ENCODE measurements around the gene DFFB. TPM values are rescaled to one million over a fixed set of nuclear protein-coding genes. Genes with fewer than 3 reads are reported as not detected.
A peak's percentile ranks its signal among the peaks of the same experiment; 100 is the strongest.
"Not testable (repeated sequence)": the region's sequence is repeated elsewhere in the genome, so short reads cannot be mapped to it uniquely, and the experiment has no call there.

Gene DFFB
- total RNA-seq, 2 experiments from 2014 or later: 9.0 to 9.5 TPM

DNA sequence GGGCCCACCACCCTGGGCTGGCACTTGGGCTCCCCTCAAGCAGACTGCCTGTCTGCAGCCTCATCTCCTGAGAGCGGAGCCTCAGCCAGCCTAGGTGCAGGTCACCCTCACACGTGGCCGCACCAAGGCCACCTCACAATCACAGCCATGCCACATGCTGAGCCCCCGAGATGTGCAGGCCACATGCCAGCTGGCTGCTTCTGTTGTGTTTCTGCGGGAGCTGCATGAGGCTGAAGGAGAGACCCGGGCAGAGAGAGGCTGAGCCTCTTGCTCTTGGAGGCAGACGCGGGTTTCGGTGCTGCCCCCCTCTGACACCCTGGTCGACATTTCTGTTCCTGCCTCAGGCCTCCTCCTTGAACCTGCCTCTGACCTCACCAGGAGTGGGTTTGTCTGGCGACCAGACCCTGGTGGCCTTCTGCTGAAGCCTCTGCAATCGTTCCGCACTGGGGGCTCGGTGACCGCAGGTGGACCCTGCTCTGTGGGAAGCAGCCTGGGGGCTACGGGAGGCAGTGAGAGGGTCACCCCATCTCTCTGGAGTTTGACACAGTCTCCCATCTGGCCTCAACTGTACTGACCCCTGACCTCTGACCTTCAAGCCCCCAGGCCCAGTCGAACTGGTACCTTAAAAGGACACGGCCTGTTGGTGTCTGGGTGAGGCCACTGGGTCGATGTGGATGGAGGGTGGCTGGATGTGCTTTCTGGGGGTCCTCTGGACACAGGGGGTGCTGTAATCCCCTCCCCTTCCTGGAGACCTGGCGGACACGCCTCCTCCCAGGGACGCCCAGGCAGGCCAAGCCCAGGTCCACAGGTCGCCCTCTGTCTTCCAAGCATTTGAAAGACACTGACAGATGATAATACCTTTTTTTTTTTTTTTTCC, 55.8 kb downstream of the DFFB start:
- Mint-ChIP-seq H3K4me1 (no peaks in the 10 kb centered on the region), H3K4me3 (no peak overlapping the region), H3K36me3 (ENCODE audit: low read depth) (no peaks in the 10 kb centered on the region), H3K27me3 (no peaks in the 10 kb centered on the region), H3K27ac (no peak overlapping the region), H3K9me3 (no peaks in the 10 kb centered on the region)
- CTCF ChIA-PET: interaction anchor here (0.7 to 2.0 kb wide), 2 partner anchors 10 to 14 kb away, joined by 3 to 5 read pairs; no protein-coding TSS in a partner anchor
- POLR2A ChIA-PET: no interaction called here
- no peak for DNase-seq

- no peaks in the 10 kb centered on the region for H3K9me3 Mint-ChIP-seq
- H3K36me3 Mint-ChIP-seq (ENCODE audit: low read depth): no peaks in the 10 kb centered on the region
- CTCF ChIA-PET: no interaction called here
- H3K27ac Mint-ChIP-seq: no peak overlapping the region
- POLR2A ChIA-PET: no interaction called here
- no peaks in the 10 kb centered on the region for H3K4me1 Mint-ChIP-seq
- DNase-seq: no peak
- H3K4me3 Mint-ChIP-seq: no peak overlapping the region
- no peaks in the 10 kb centered on the region for H3K27me3 Mint-ChIP-seq
Measured at GRCh38 chr1:3914331-3914851, 57.1 kb downstream of the DFFB start.

DNA sequence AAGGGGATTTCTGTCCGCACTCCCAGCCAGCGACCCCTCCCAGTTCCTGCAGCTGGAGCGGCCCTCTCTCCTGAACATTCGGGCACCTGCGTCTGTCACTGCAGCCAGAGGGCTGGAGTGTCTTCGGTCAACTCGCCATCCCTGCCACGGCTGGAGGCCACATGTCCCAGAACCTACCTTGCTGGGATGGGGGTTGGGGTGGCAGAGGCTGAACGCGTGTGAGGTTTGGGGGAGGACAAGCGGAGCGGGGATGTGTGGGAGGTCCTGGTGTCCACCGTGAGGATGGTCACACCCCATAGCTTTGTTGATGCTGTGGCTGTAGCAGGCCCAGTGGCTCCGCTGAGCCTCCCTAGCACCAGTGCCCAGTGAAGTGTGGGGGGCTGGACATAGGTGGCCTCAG, 57.6 kb downstream of the DFFB start:
- no peaks in the 10 kb centered on the region for H3K27me3 Mint-ChIP-seq
- no peak overlapping the region for H3K4me3 Mint-ChIP-seq
- no peaks in the 10 kb centered on the region for H3K36me3 Mint-ChIP-seq (ENCODE audit: low read depth)
- POLR2A ChIA-PET: no interaction called here
- H3K9me3 Mint-ChIP-seq: no peaks in the 10 kb centered on the region
- no peak for DNase-seq
- H3K4me1 Mint-ChIP-seq: no peaks in the 10 kb centered on the region
- CTCF ChIA-PET: no interaction called here
- H3K27ac Mint-ChIP-seq: no peak overlapping the region

DNA sequence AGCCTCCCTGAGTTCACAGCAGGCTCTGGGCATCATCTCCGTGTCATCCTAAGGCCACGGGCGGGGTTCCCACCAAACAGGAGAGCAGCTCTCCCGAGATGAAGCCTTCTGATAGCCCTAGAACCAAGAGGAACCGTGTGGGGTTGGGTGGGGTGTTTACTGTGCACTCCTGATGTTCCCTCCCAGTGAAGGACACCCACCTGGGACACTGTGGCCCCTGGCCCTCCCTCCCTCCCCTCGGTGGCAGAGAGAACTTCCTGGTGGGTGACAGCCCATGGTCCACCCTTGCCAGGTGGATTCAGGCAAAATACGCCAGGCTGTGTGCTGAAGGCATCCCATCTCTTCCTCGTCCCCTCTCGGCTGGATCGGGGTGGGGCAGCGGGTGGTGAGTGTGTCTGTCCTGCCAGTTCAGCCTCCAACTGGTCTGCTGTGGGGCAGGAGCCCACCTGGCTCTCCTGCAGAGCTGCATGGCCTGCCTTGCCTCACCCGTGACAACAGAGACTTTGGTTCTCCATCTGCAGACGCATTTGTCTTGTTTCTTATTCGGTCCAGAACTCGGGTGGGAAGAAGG, 58.4 kb downstream of the DFFB start:
- Mint-ChIP-seq H3K36me3 (ENCODE audit: low read depth) (no peaks in the 10 kb centered on the region), H3K27me3 (no peaks in the 10 kb centered on the region), H3K4me3 (no peak overlapping the region), H3K4me1 (no peaks in the 10 kb centered on the region), H3K9me3 (no peaks in the 10 kb centered on the region), H3K27ac (no peak overlapping the region)
- ChIA-PET CTCF (no interaction called here), POLR2A (no interaction called here)
- no peak for DNase-seq

DNA sequence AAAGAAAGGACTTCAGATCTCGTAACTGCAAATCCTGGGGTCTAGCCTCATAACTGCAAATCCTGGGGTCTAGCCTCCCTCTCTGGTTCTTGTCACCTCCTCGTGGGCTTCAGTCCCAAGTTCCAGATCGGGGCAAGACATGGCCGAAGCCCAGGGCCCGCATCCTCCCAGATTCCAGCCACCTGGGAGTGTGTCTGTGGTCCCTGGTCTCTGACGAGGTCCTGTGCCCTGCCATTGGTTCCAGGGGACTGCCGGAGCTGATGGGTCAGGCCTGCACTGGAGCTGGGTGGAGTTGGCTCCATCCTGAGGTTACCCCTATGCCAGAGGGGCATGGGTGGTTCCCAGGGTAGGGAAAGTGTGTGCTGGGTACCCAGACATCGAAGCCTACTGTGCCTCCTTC, 60.5 kb downstream of the DFFB start:
- no peak overlapping the region for H3K4me3 Mint-ChIP-seq
- DNase-seq: no peak
- POLR2A ChIA-PET: no interaction called here
- peaks cover 10% of the 10 kb centered on the region for H3K4me1 Mint-ChIP-seq
- H3K9me3 Mint-ChIP-seq: no peaks in the 10 kb centered on the region
- no peaks in the 10 kb centered on the region for H3K27me3 Mint-ChIP-seq
- no peak overlapping the region for H3K27ac Mint-ChIP-seq
- H3K36me3 Mint-ChIP-seq (ENCODE audit: low read depth): no peaks in the 10 kb centered on the region
- CTCF ChIA-PET: no interaction called here

DNA sequence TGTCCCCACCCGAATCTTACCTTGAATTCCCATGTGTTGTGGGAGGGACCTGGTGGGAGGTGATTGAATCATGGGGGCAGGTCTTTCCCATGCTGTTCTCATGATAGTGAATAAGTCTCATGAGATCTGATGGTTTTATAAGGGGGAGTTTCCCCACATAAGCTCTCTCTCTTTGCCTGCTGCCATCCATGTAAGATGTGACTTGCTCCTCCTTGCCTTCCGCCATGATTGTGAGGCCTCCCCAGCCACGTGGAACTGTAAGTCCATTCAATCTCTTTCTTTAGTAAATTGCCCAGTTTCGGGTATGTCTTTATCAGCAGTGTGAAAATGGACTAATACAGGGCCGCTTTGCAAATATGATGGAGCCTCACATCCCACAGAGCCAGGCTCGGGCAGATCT, 61.1 kb downstream of the DFFB start:
- H3K4me3 Mint-ChIP-seq; H3K36me3 Mint-ChIP-seq (ENCODE audit: low read depth); DNase-seq; POLR2A ChIA-PET; H3K9me3 Mint-ChIP-seq; H3K27me3 Mint-ChIP-seq; CTCF ChIA-PET; H3K27ac Mint-ChIP-seq: not testable (repeated sequence)
- H3K4me1 Mint-ChIP-seq: peaks cover 14% of the 10 kb centered on the region

- CTCF ChIA-PET: no interaction called here
- POLR2A ChIA-PET: no interaction called here
- no peaks in the 10 kb centered on the region for H3K36me3 Mint-ChIP-seq (ENCODE audit: low read depth)
- H3K9me3 Mint-ChIP-seq: no peaks in the 10 kb centered on the region
- H3K27ac Mint-ChIP-seq: no peak overlapping the region
- no peak for DNase-seq
- peaks cover 15% of the 10 kb centered on the region for H3K4me1 Mint-ChIP-seq
- no peak overlapping the region for H3K4me3 Mint-ChIP-seq
- H3K27me3 Mint-ChIP-seq: no peaks in the 10 kb centered on the region
Measured at GRCh38 chr1:3918966-3919611, 61.8 kb downstream of the DFFB start.

GRCh38 chr1:3919706-3920105, 62.4 kb downstream of the DFFB start:
- CTCF ChIA-PET: no interaction called here
- Mint-ChIP-seq H3K36me3 (ENCODE audit: low read depth) (no peaks in the 10 kb centered on the region), H3K9me3 (no peaks in the 10 kb centered on the region), H3K27ac (no peak overlapping the region), H3K4me1 (peaks cover 15% of the 10 kb centered on the region), H3K4me3 (no peak overlapping the region), H3K27me3 (no peaks in the 10 kb centered on the region)
- no peak for DNase-seq
- POLR2A ChIA-PET: no interaction called here

GRCh38 chr1:3921765-3922164, 64.5 kb downstream of the DFFB start:
- H3K4me3 Mint-ChIP-seq: peak overlapping the region; percentile 28
- ChIA-PET CTCF (no interaction called here), POLR2A (no interaction called here)
- no peak for DNase-seq
- no peaks in the 10 kb centered on the region for H3K36me3 Mint-ChIP-seq (ENCODE audit: low read depth)
- H3K9me3 Mint-ChIP-seq: no peaks in the 10 kb centered on the region
- H3K4me1 Mint-ChIP-seq: peaks cover 15% of the 10 kb centered on the region
- H3K27me3 Mint-ChIP-seq: no peaks in the 10 kb centered on the region
- no peak overlapping the region for H3K27ac Mint-ChIP-seq

DNA sequence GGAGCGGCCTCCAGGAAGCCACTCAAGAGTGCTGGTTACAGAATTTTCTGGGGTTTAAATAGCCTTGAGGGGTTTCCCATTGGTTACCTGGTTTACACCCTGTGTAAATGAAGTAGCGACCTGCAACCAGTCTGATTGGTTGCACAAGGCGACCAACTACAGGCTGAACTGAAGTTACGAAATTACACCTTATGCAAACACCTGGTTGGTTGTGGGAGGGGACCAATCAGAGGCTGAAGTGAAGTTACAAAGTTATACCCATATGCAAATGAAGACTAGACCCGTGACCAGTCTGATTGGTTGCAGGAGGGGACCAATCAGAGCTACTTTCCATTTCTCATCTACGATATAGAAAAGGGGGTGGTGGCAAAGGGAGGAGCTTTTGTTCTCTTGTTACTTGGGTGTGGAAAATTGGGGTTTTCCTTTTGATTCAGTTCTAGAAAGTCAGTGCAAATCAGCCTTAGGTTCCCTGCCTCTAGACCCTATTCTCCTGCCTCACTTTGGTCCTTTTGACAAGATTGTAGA, 65.0 kb downstream of the DFFB start:
- H3K27me3 Mint-ChIP-seq: no peaks in the 10 kb centered on the region
- H3K36me3 Mint-ChIP-seq (ENCODE audit: low read depth): no peaks in the 10 kb centered on the region
- no peaks in the 10 kb centered on the region for H3K9me3 Mint-ChIP-seq
- H3K27ac Mint-ChIP-seq: peak overlapping the region; percentile 40
- POLR2A ChIA-PET: no interaction called here
- CTCF ChIA-PET: no interaction called here
- H3K4me1 Mint-ChIP-seq: peaks cover 15% of the 10 kb centered on the region
- peak; percentile 29 for DNase-seq
- no peak overlapping the region for H3K4me3 Mint-ChIP-seq

DNA sequence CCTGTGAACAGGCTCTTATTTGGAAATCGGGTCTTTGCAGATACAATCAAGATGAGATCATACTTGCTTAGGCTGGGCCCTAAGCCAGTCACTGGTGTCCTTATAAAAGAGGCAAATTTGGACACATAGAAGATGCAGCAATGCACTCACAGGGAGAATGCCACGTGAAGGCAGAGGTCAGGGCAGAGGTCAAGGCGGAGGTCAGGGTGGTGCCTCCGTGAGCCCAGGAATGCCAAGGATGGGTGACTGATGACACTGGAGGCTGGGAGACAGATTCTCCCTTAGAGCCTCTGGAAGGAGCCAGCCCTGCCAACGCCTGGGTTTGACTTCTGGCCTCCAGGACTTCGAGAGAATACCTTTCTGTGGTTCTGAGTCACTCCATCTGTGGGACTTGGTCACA, 65.6 kb downstream of the DFFB start:
- peak overlapping the region; percentile 40 for H3K27ac Mint-ChIP-seq
- DNase-seq: no peak
- no peaks in the 10 kb centered on the region for H3K27me3 Mint-ChIP-seq
- no peaks in the 10 kb centered on the region for H3K36me3 Mint-ChIP-seq (ENCODE audit: low read depth)
- no peak overlapping the region for H3K4me3 Mint-ChIP-seq
- ChIA-PET POLR2A (no interaction called here), CTCF (no interaction called here)
- H3K4me1 Mint-ChIP-seq: peaks cover 15% of the 10 kb centered on the region
- H3K9me3 Mint-ChIP-seq: no peaks in the 10 kb centered on the region

DNA sequence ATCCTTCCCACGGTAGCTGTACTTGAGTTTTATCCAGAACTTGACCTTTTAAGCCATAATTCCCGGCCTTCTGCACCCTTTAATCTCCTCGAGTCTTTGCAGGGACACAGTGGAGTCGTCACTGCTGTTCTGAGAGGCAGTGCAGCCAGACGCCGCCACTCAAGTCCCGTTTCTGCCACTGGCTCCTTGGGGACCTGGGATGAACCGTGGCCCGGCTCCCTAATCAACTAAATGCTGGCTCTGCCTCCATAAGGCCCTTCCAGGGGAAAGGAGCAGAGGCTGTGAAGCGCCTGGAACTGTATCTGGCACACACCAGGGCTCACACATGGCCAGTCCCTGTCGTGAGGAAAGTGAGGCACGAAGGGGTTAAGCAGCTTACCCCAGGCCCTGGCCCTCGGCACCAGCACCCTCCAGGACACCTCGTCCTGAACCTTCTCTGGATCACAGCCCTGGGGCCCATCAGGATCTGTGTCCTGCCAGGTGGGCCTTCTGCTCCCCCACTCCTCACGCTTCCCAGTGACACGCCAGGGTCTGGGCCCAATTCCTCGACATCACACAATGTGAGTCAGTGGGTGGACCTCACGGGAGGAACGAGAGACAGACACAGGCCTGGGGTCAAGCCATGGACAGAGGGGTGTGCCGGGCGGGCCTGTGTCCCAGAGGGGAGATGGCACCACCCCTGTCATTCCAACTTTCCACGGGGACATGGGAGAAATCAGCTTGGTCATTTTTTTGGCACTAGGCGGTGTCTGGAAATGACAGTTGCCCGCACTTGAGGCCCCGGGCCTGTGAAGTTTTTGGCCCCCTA, 66.3 kb downstream of the DFFB start:
- Mint-ChIP-seq H3K4me3 (no peak overlapping the region), H3K27ac (no peak overlapping the region), H3K4me1 (peaks cover 15% of the 10 kb centered on the region), H3K9me3 (no peaks in the 10 kb centered on the region), H3K36me3 (ENCODE audit: low read depth) (no peaks in the 10 kb centered on the region), H3K27me3 (no peaks in the 10 kb centered on the region)
- no peak for DNase-seq
- CTCF ChIA-PET: no interaction called here
- POLR2A ChIA-PET: no interaction called here

All from activated CD4-positive, alpha-beta memory T cell treated with anti-CD3 and anti-CD28 coated beads, Interleukin-2, amount 10 ng/mL, durations not matched to agents 7 days and 5 days (primary cell).